PFSK-1 (cell line): Measurements from ENCODE around the gene KCNQ1OT1.

ENCODE experiments used
- FOXP2 ChIP-seq: optimal IDR thresholded peaks from 2 replicates; pipeline ENCODE3; 2011; ENCODE audit warnings: borderline replicate concordance, control low read depth, inconsistent platforms; ENCODE audit not compliant: insufficient read depth; ENCODE audit errors: extremely low read length, extremely low read depth
- POLR2AphosphoS5 ChIP-seq: IDR thresholded peaks from 2 replicates; pipeline ENCODE4 v1.6.1; 2012; ENCODE audit warnings: low read depth, mild to moderate bottlenecking, control low read depth, low read length, moderate library complexity
- REST ChIP-seq, 2 experiments: IDR thresholded peaks; 2 replicates each; pipeline versions ENCODE4 v1.6.1 to v1.8.0; 2011 to 2012; ENCODE audit warnings: low read depth in 2 of 2, low read length in 2 of 2, control low read depth in 1 of 2, inconsistent platforms in 1 of 2, mild to moderate bottlenecking in 1 of 2, moderate library complexity in 1 of 2; ENCODE audit not compliant: insufficient read depth in 1 of 2
- SIN3A ChIP-seq: IDR thresholded peaks from 2 replicates; pipeline ENCODE4 v1.6.1; 2012; ENCODE audit warnings: mild to moderate bottlenecking, low read length, moderate library complexity, borderline replicate concordance; ENCODE audit not compliant: insufficient read depth
- TAF1 ChIP-seq: IDR thresholded peaks from 2 replicates; pipeline ENCODE4 v1.6.1; 2012; ENCODE audit warnings: low read length, control low read depth, borderline replicate concordance; ENCODE audit not compliant: insufficient read depth

KCNQ1OT1 gene

GRCh38 chr11:2576549-2576948, 123.2 kb downstream of the KCNQ1OT1 start:
- TF ChIP-seq FOXP2 = no peak
- no peak for TF ChIP-seq POLR2AphosphoS5
- no peak for TF ChIP-seq REST (IDR thresholded peaks at IDR 0.05; ENCODE audit: insufficient read depth in 1 of 2, low read depth in 2 of 2, low read length in 2 of 2)
- no peak for TF ChIP-seq TAF1

GRCh38 chr11:2576111-2576510, 123.7 kb downstream of the KCNQ1OT1 start:
- TF ChIP-seq REST (IDR thresholded peaks at IDR 0.05; ENCODE audit: insufficient read depth in 1 of 2, low read depth in 2 of 2, low read length in 2 of 2) (no peak), TAF1 (no peak), SIN3A (no peak), POLR2AphosphoS5 (no peak), FOXP2 (no peak)

GRCh38 chr11:2575591-2576051, 124.2 kb downstream of the KCNQ1OT1 start:
- TF ChIP-seq FOXP2 (no peak), POLR2AphosphoS5 (no peak), TAF1 (no peak), REST (IDR thresholded peaks at IDR 0.05; ENCODE audit: insufficient read depth in 1 of 2, low read depth in 2 of 2, low read length in 2 of 2) (no peak), SIN3A (no peak)

- TF ChIP-seq TAF1 (no peak), FOXP2 (no peak)
Observed at GRCh38 chr11:2574553-2575535, 125.0 kb downstream of the KCNQ1OT1 start.

GRCh38 chr11:2574043-2574552, 125.7 kb downstream of the KCNQ1OT1 start:
- TF ChIP-seq TAF1 = no peak
- TF ChIP-seq REST (IDR thresholded peaks at IDR 0.05; ENCODE audit: insufficient read depth in 1 of 2, low read depth in 2 of 2, low read length in 2 of 2) = no peak
- no peak for TF ChIP-seq SIN3A
- no peak for TF ChIP-seq FOXP2
- no peak for TF ChIP-seq POLR2AphosphoS5
